BE2C (cell line): ENCODE measurements around the gene PTPRG.

Source experiments
- DNase-seq: peaks from one replicate; pipeline ENCODE4 v3.0.0-alpha.2; 2020
- H3K27me3 ChIP-seq: fragments of 250-450 bp; sonication (Bioruptor Pico); 2 replicates; pipeline ENCODE4 v1.5.1; 2020; ENCODE audit warnings: mild to moderate bottlenecking
- H3K36me3 ChIP-seq: fragments of 250-450 bp; sonication (Bioruptor Pico); 2 replicates; pipeline ENCODE4 v1.5.1; 2020; ENCODE audit warnings: mild to moderate bottlenecking
- H3K4me1 ChIP-seq: fragments of 250-450 bp; sonication (Bioruptor Pico); 2 replicates; pipeline ENCODE4 v1.5.1; 2020
- H3K4me3 ChIP-seq: 2 replicates; pipeline ENCODE4 v1.5.1; 2011; ENCODE audit warnings: low read depth, low read length
- H3K9me3 ChIP-seq: fragments of 250-450 bp; sonication (Bioruptor Pico); 2 replicates; pipeline ENCODE4 v1.5.1; 2020
- TF ChIP-seq, protein P1 (sequence below): IDR thresholded peaks from 2 replicates; pipeline ENCODE4 v1.5.1; 2012; ENCODE audit warnings: mild to moderate bottlenecking, low read depth, low read length

PTPRG gene

DNA sequence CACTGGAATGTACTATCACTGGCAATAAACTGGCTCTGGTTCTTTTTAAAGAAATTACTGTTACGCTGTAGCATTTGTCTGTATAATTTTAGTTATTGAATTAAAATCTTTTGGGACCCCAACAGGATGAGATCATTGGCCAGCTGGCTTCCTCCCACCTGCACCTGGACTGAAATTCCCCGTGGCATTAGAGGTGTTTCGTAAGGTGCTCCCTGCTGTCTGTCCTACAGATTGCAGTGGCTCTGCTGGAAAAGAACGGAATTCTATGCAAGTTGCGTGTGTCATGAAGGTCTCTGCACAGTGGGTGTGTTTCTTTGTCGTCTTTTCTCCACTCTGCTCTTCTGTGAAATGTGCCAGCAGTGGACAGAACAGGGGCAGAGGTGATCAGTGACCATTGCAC is 383.4 kb downstream of the PTPRG start:
- Histone ChIP-seq H3K27me3 (no peaks in the 10 kb centered on the region), H3K9me3 (no peaks in the 10 kb centered on the region), H3K36me3 (no peaks in the 10 kb centered on the region), H3K4me1 (no peaks in the 10 kb centered on the region), H3K4me3 (no peak overlapping the region)
- no peak for DNase-seq
- TF ChIP-seq, protein P1, sequence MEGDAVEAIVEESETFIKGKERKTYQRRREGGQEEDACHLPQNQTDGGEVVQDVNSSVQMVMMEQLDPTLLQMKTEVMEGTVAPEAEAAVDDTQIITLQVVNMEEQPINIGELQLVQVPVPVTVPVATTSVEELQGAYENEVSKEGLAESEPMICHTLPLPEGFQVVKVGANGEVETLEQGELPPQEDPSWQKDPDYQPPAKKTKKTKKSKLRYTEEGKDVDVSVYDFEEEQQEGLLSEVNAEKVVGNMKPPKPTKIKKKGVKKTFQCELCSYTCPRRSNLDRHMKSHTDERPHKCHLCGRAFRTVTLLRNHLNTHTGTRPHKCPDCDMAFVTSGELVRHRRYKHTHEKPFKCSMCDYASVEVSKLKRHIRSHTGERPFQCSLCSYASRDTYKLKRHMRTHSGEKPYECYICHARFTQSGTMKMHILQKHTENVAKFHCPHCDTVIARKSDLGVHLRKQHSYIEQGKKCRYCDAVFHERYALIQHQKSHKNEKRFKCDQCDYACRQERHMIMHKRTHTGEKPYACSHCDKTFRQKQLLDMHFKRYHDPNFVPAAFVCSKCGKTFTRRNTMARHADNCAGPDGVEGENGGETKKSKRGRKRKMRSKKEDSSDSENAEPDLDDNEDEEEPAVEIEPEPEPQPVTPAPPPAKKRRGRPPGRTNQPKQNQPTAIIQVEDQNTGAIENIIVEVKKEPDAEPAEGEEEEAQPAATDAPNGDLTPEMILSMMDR, result no peak

- Histone ChIP-seq H3K4me1 (no peaks in the 10 kb centered on the region), H3K9me3 (no peaks in the 10 kb centered on the region), H3K27me3 (no peaks in the 10 kb centered on the region), H3K4me3 (no peak overlapping the region), H3K36me3 (no peaks in the 10 kb centered on the region)
- no peak for DNase-seq
- TF ChIP-seq, protein P1, result no peak
These were observed 384.3 kb downstream of the PTPRG start for GRCh38 chr3:61945657-61946056.

GRCh38 chr3:61946570-61947324 is 385.4 kb downstream of the PTPRG start:
- no peak for DNase-seq
- Histone ChIP-seq H3K9me3 (no peaks in the 10 kb centered on the region), H3K27me3 (no peaks in the 10 kb centered on the region), H3K4me3 (no peak overlapping the region), H3K36me3 (no peaks in the 10 kb centered on the region), H3K4me1 (no peaks in the 10 kb centered on the region)
- TF ChIP-seq, protein P1, result no peak

DNA sequence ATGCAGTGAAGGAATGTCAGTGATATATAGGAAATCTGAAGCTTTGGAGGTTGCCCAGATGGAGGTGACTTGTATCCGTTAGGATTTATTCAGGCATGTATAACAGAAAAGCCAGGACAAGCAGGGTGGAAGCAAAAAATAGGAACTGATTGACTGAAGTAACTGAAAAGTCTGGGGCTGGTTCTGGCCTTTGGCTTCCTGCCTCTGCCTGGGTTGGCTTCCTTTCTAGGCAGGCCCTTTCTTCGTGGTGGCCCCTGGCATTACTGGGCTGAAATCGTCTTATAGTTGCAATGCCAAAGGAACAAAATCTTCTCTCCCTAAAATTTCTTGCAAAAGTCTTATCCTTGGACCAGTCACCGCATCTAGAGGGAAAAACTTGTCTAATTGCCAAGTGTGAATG is 386.1 kb downstream of the PTPRG start:
- Histone ChIP-seq H3K4me1 (no peaks in the 10 kb centered on the region), H3K27me3 (no peaks in the 10 kb centered on the region), H3K36me3 (no peaks in the 10 kb centered on the region), H3K9me3 (no peaks in the 10 kb centered on the region), H3K4me3 (no peak overlapping the region)
- TF ChIP-seq, protein P1, result no peak
- no peak for DNase-seq

GRCh38 chr3:61948699-61949305 is 387.4 kb downstream of the PTPRG start:
- H3K9me3 ChIP-seq, result no peaks in the 10 kb centered on the region
- H3K4me1 ChIP-seq, result no peaks in the 10 kb centered on the region
- H3K4me3 ChIP-seq, result no peak overlapping the region
- H3K36me3 ChIP-seq, result no peaks in the 10 kb centered on the region
- TF ChIP-seq, protein P1, result no peak
- no peaks in the 10 kb centered on the region for H3K27me3 ChIP-seq
- peak; percentile 22 for DNase-seq

GRCh38 chr3:61954097-61954540 is 392.7 kb downstream of the PTPRG start:
- DNase-seq, result no peak
- H3K9me3 ChIP-seq, result no peaks in the 10 kb centered on the region

More at GRCh38 chr3:61954097-61954540, 392.7 kb downstream of the PTPRG start:
- Histone ChIP-seq H3K36me3 (no peaks in the 10 kb centered on the region), H3K4me3 (no peak overlapping the region), H3K27me3 (no peaks in the 10 kb centered on the region), H3K4me1 (peaks cover 14% of the 10 kb centered on the region)
- TF ChIP-seq, protein P1, result no peak
